Immature natural killer cell (primary cell): ENCODE data around the gene FARS2. TPM values are rescaled to one million over a fixed set of nuclear protein-coding genes. Genes with fewer than 3 reads are reported as not detected.
A peak's percentile ranks its signal among the peaks of the same experiment; 100 is the strongest.

ENCODE experiments used
- DNase-seq, 3 donors: peaks; one replicate each; pipeline ENCODE4 v3.0.0; 2022; ENCODE audit warnings: mixed read lengths in 1 of 3
- H3K27ac Mint-ChIP-seq, 6 donors: one replicate each; pipeline ENCODE4 v1.8.0; 2020; ENCODE audit warnings: mixed read lengths in 6 of 6, mild to moderate bottlenecking in 5 of 6, inconsistent platforms in 4 of 6, moderate library complexity in 3 of 6
- H3K27me3 Mint-ChIP-seq, 3 donors: one replicate each; pipeline ENCODE4 v1.8.0; 2020 to 2021; ENCODE audit warnings: low read depth in 3 of 3, mild to moderate bottlenecking in 3 of 3, mixed read lengths in 3 of 3, moderate library complexity in 3 of 3, inconsistent platforms in 1 of 3
- H3K36me3 Mint-ChIP-seq, 3 donors: one replicate each; pipeline ENCODE4 v1.8.0; 2020; ENCODE audit warnings: mixed read lengths in 3 of 3, inconsistent platforms in 2 of 3, mild to moderate bottlenecking in 2 of 3
- H3K4me1 Mint-ChIP-seq, 2 donors: one replicate each; pipeline ENCODE4 v1.8.0; 2020; ENCODE audit warnings: inconsistent platforms in 2 of 2, mild to moderate bottlenecking in 2 of 2, mixed read lengths in 2 of 2, moderate library complexity in 1 of 2
- H3K4me3 Mint-ChIP-seq, 5 donors: one replicate each; pipeline ENCODE4 v1.8.0; 2020; ENCODE audit warnings: mild to moderate bottlenecking in 5 of 5, mixed read lengths in 5 of 5, inconsistent platforms in 3 of 5, moderate library complexity in 3 of 5
- H3K9me3 Mint-ChIP-seq, 6 donors: one replicate each; pipeline ENCODE4 v1.8.0; 2020; ENCODE audit warnings: mild to moderate bottlenecking in 6 of 6, mixed read lengths in 6 of 6, inconsistent platforms in 4 of 6, moderate library complexity in 3 of 6
- polyA plus RNA-seq, 3 donors: library from polyadenylated mRNA; unstranded; fragments of 300-500 nt; fragmentation: Illumina TruSeq; gene quantifications; one replicate each; pipeline ENCODE4 v1.2.3, GENCODE V29; 2021

The FARS2 gene
- polyA plus RNA-seq, 3 donors from 2014 or later, result 30.5 to 41.0 (median 40.2) TPM

GRCh38 chr6:5665173-5665572 is 403.9 kb downstream of the FARS2 start:
- no peak overlapping the region for H3K4me3 Mint-ChIP-seq
- DNase-seq, result no peak
- H3K4me1 Mint-ChIP-seq, result peaks cover 12 to 38% of the 10 kb centered on the region in 2 donors
- H3K9me3 Mint-ChIP-seq, result no peaks in the 10 kb centered on the region
- peaks cover 0 to 9% (median 2%) of the 10 kb centered on the region in 3 donors for H3K27me3 Mint-ChIP-seq
- no peak overlapping the region for H3K27ac Mint-ChIP-seq
- peaks cover 0 to 17% (median 15%) of the 10 kb centered on the region in 3 donors for H3K36me3 Mint-ChIP-seq

- H3K36me3 Mint-ChIP-seq, result peaks cover 0 to 17% (median 13%) of the 10 kb centered on the region in 3 donors
- H3K27ac Mint-ChIP-seq, result no peak overlapping the region
- no peak for DNase-seq
- peaks cover 12 to 42% of the 10 kb centered on the region in 2 donors for H3K4me1 Mint-ChIP-seq
- H3K4me3 Mint-ChIP-seq, result no peak overlapping the region
- H3K27me3 Mint-ChIP-seq, result peaks cover under 1 to 8% (median 2%) of the 10 kb centered on the region in 3 donors
- H3K9me3 Mint-ChIP-seq, result no peaks in the 10 kb centered on the region
Measured at GRCh38 chr6:5665667-5666066, 404.4 kb downstream of the FARS2 start.

- DNase-seq, result no peak
- Mint-ChIP-seq H3K27me3 (peaks cover 0 to 8% (median 2%) of the 10 kb centered on the region in 3 donors), H3K27ac (peak overlapping the region in 1 of 6 donors; percentile 2), H3K4me3 (peak overlapping the region in 1 of 5 donors; percentile 50), H3K36me3 (peaks cover 0 to 9% (median 5%) of the 10 kb centered on the region in 3 donors), H3K4me1 (peaks cover 18 to 52% of the 10 kb centered on the region in 2 donors), H3K9me3 (no peaks in the 10 kb centered on the region)
Measured at GRCh38 chr6:5666695-5667094, 405.4 kb downstream of the FARS2 start.

GRCh38 chr6:5667737-5668136 is 406.4 kb downstream of the FARS2 start:
- Mint-ChIP-seq H3K4me1 (peaks cover 23 to 63% of the 10 kb centered on the region in 2 donors), H3K27ac (peak overlapping the region in 3 of 6 donors; percentile 38 to 70 (median 65)), H3K9me3 (no peaks in the 10 kb centered on the region), H3K27me3 (peaks cover 0 to 8% (median 2%) of the 10 kb centered on the region in 3 donors), H3K4me3 (peak overlapping the region; percentile 28 to 62 (median 53)), H3K36me3 (peaks cover 0 to 8% (median 6%) of the 10 kb centered on the region in 3 donors)
- DNase-seq, result peak; percentile 10 to 26 (median 26)

GRCh38 chr6:5670381-5670780 is 409.1 kb downstream of the FARS2 start:
- peaks cover 0 to 4% (median 2%) of the 10 kb centered on the region in 3 donors for H3K27me3 Mint-ChIP-seq
- no peak overlapping the region for H3K4me3 Mint-ChIP-seq
- peak overlapping the region in 1 of 6 donors; percentile 8 for H3K27ac Mint-ChIP-seq
- H3K36me3 Mint-ChIP-seq, result peaks cover 0 to 2% (median 0%) of the 10 kb centered on the region in 3 donors
- DNase-seq, result no peak
- no peaks in the 10 kb centered on the region for H3K9me3 Mint-ChIP-seq
- H3K4me1 Mint-ChIP-seq, result peaks cover 23 to 66% of the 10 kb centered on the region in 2 donors

- Mint-ChIP-seq H3K27ac (peak overlapping the region in 1 of 6 donors; percentile 73), H3K4me1 (peaks cover 23 to 60% of the 10 kb centered on the region in 2 donors), H3K4me3 (peak overlapping the region in 4 of 5 donors; percentile 22 to 56 (median 38)), H3K36me3 (peaks cover 0 to 2% (median 0%) of the 10 kb centered on the region in 3 donors), H3K9me3 (no peaks in the 10 kb centered on the region), H3K27me3 (peaks cover 0 to 4% (median 2%) of the 10 kb centered on the region in 3 donors)
- peak in 1 of 3 donors; percentile 11 for DNase-seq
Measured at GRCh38 chr6:5670811-5671561, 409.7 kb downstream of the FARS2 start.

- peak overlapping the region in 1 of 6 donors; percentile 73 for H3K27ac Mint-ChIP-seq
- H3K4me1 Mint-ChIP-seq, result peaks cover 20 to 51% of the 10 kb centered on the region in 2 donors
- peak overlapping the region in 4 of 5 donors; percentile 22 to 56 (median 38) for H3K4me3 Mint-ChIP-seq
- peaks cover 0 to 2% (median 0%) of the 10 kb centered on the region in 3 donors for H3K36me3 Mint-ChIP-seq
- H3K9me3 Mint-ChIP-seq, result no peaks in the 10 kb centered on the region
- H3K27me3 Mint-ChIP-seq, result peaks cover 0 to 4% (median 2%) of the 10 kb centered on the region in 3 donors
- peak in 1 of 3 donors; percentile 5 for DNase-seq
Measured at GRCh38 chr6:5671601-5672559, 410.6 kb downstream of the FARS2 start.

- peak overlapping the region in 1 of 5 donors; percentile 8 for H3K4me3 Mint-ChIP-seq
- no peak for DNase-seq
- peaks cover 0 to 2% (median 0%) of the 10 kb centered on the region in 3 donors for H3K36me3 Mint-ChIP-seq
- H3K4me1 Mint-ChIP-seq, result peaks cover 17 to 46% of the 10 kb centered on the region in 2 donors
- no peaks in the 10 kb centered on the region for H3K9me3 Mint-ChIP-seq
- H3K27me3 Mint-ChIP-seq, result peaks cover 0 to 4% (median 2%) of the 10 kb centered on the region in 3 donors
- peak overlapping the region in 1 of 6 donors; percentile 7 for H3K27ac Mint-ChIP-seq
Measured at GRCh38 chr6:5672581-5673011, 411.3 kb downstream of the FARS2 start.

- Mint-ChIP-seq H3K27me3 (peaks cover 0 to 2% (median 1%) of the 10 kb centered on the region in 3 donors), H3K4me3 (no peak overlapping the region), H3K4me1 (peaks cover 11 to 43% of the 10 kb centered on the region in 2 donors), H3K9me3 (no peaks in the 10 kb centered on the region), H3K27ac (peak overlapping the region in 1 of 6 donors; percentile 7), H3K36me3 (peaks cover 0 to 2% (median 0%) of the 10 kb centered on the region in 3 donors)
- DNase-seq, result no peak
Measured at GRCh38 chr6:5673019-5673790, 411.9 kb downstream of the FARS2 start.

- no peak for DNase-seq
- peaks cover 0 to 2% (median 1%) of the 10 kb centered on the region in 3 donors for H3K27me3 Mint-ChIP-seq
- H3K4me3 Mint-ChIP-seq, result no peak overlapping the region
- H3K4me1 Mint-ChIP-seq, result peaks cover 11 to 46% of the 10 kb centered on the region in 2 donors
- no peaks in the 10 kb centered on the region for H3K9me3 Mint-ChIP-seq
- peaks cover 0 to 2% (median 0%) of the 10 kb centered on the region in 3 donors for H3K36me3 Mint-ChIP-seq
- H3K27ac Mint-ChIP-seq, result no peak overlapping the region
Measured at GRCh38 chr6:5674141-5674540, 412.8 kb downstream of the FARS2 start.

GRCh38 chr6:5674721-5675120 is 413.4 kb downstream of the FARS2 start:
- peaks cover 14 to 52% of the 10 kb centered on the region in 2 donors for H3K4me1 Mint-ChIP-seq
- H3K9me3 Mint-ChIP-seq, result no peaks in the 10 kb centered on the region
- no peak overlapping the region for H3K4me3 Mint-ChIP-seq
- peaks cover 0 to 2% (median 1%) of the 10 kb centered on the region in 3 donors for H3K27me3 Mint-ChIP-seq
- H3K27ac Mint-ChIP-seq, result no peak overlapping the region
- no peak for DNase-seq
- H3K36me3 Mint-ChIP-seq, result peaks cover 0 to 2% (median 0%) of the 10 kb centered on the region in 3 donors

GRCh38 chr6:5676701-5677100 is 415.4 kb downstream of the FARS2 start:
- no peak overlapping the region for H3K27ac Mint-ChIP-seq
- no peak for DNase-seq
- H3K36me3 Mint-ChIP-seq, result peaks cover 0 to 4% (median 2%) of the 10 kb centered on the region in 3 donors
- H3K9me3 Mint-ChIP-seq, result no peaks in the 10 kb centered on the region
- peaks cover 0 to 1% (median 0%) of the 10 kb centered on the region in 3 donors for H3K27me3 Mint-ChIP-seq
- no peak overlapping the region for H3K4me3 Mint-ChIP-seq
- peaks cover 11 to 42% of the 10 kb centered on the region in 2 donors for H3K4me1 Mint-ChIP-seq
